H1 (cell line): Measurements from ENCODE around the gene SYNDIG1.

Experiments used
- CEBPB ChIP-seq: IDR thresholded peaks from 2 replicates; pipeline ENCODE4 v1.6.1; 2012; ENCODE audit warnings: low read depth, low read length
- JUND ChIP-seq: IDR thresholded peaks from 2 replicates; pipeline ENCODE4 v1.6.1; 2011; ENCODE audit warnings: mild to moderate bottlenecking, improper control_type of control experiment, low read length
- POLR2A ChIP-seq, 2 experiments: IDR thresholded peaks; 1 replicate in 1 of 2; 2 replicates in 1 of 2; pipeline ENCODE4 v1.6.1; 2011; ENCODE audit warnings: low read depth in 2 of 2, low read length in 2 of 2, mild to moderate bottlenecking in 2 of 2; ENCODE audit errors: control extremely low read depth in 1 of 2
- RXRA ChIP-seq: IDR thresholded peaks from 2 replicates; pipeline ENCODE4 v1.6.1; 2011; ENCODE audit warnings: low read depth, mild to moderate bottlenecking, low read length, moderate library complexity; ENCODE audit not compliant: insufficient read depth
- SP1 ChIP-seq: IDR thresholded peaks from 2 replicates; pipeline ENCODE4 v1.6.1; 2011; ENCODE audit warnings: low read depth, low read length
- TF ChIP-seq, protein P1 (sequence below), 3 experiments: IDR thresholded peaks; 1 replicate in 2 of 3; 2 replicates in 1 of 3; pipeline versions ENCODE4 v1.5.1 to v1.6.1; 2011; ENCODE audit warnings: low read length in 3 of 3, mild to moderate bottlenecking in 3 of 3, inconsistent platforms in 2 of 3, low read depth in 1 of 3, moderate library complexity in 1 of 3; ENCODE audit not compliant: insufficient read depth in 1 of 3; ENCODE audit errors: control extremely low read depth in 1 of 3
- TF ChIP-seq, protein P2 (sequence below): IDR thresholded peaks from 2 replicates; pipeline ENCODE4 v1.6.1; 2012; ENCODE audit warnings: inconsistent platforms
- TF ChIP-seq, protein P3 (sequence below): IDR thresholded peaks from 2 replicates; pipeline ENCODE4 v1.6.1; 2011; ENCODE audit warnings: low read depth, mild to moderate bottlenecking, low read length; ENCODE audit not compliant: insufficient read depth

DNA sequence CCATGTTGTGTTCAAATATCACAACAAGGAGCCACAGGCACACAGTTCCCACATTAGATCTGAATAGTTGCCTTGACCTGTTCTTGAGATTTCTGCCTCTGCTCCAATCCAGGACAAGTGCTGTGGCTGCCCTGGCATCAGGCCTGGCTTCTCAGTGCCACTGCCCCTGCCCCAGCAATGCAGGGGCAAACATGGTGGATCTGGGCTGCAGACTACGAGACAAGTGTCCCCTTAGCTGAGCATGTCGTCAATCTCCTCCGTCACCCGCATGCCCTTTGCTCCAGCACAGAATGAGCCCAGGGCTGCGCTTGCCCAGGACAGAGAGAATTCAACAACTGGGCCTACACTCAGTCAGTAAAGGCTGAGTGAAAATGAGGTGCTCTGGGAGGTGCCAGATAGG, 201.6 kb downstream of the SYNDIG1 start:
- TF ChIP-seq, protein P1, sequence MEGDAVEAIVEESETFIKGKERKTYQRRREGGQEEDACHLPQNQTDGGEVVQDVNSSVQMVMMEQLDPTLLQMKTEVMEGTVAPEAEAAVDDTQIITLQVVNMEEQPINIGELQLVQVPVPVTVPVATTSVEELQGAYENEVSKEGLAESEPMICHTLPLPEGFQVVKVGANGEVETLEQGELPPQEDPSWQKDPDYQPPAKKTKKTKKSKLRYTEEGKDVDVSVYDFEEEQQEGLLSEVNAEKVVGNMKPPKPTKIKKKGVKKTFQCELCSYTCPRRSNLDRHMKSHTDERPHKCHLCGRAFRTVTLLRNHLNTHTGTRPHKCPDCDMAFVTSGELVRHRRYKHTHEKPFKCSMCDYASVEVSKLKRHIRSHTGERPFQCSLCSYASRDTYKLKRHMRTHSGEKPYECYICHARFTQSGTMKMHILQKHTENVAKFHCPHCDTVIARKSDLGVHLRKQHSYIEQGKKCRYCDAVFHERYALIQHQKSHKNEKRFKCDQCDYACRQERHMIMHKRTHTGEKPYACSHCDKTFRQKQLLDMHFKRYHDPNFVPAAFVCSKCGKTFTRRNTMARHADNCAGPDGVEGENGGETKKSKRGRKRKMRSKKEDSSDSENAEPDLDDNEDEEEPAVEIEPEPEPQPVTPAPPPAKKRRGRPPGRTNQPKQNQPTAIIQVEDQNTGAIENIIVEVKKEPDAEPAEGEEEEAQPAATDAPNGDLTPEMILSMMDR (IDR thresholded peaks at IDR 0.05; ENCODE audit: control extremely low read depth in 1 of 3, insufficient read depth in 1 of 3, low read depth in 1 of 3, low read length in 3 of 3): no peak
- TF ChIP-seq CEBPB: no peak
- no peak for TF ChIP-seq SP1
- TF ChIP-seq JUND: no peak
- TF ChIP-seq, protein P2, sequence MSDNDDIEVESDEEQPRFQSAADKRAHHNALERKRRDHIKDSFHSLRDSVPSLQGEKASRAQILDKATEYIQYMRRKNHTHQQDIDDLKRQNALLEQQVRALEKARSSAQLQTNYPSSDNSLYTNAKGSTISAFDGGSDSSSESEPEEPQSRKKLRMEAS: no peak
- TF ChIP-seq, protein P3, sequence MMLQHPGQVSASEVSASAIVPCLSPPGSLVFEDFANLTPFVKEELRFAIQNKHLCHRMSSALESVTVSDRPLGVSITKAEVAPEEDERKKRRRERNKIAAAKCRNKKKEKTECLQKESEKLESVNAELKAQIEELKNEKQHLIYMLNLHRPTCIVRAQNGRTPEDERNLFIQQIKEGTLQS: no peak
- TF ChIP-seq RXRA: no peak
- TF ChIP-seq POLR2A (IDR thresholded peaks at IDR 0.05; ENCODE audit: control extremely low read depth in 1 of 2, low read depth in 2 of 2, low read length in 2 of 2): no peak
